Measurements from ENCODE around the gene CRY1. TPM values are rescaled to one million over a fixed set of nuclear protein-coding genes. Genes with fewer than 3 reads are reported as not detected.
A peak's percentile ranks its signal among the peaks of the same experiment; 100 is the strongest.

The CRY1 gene
- total and polyA plus RNA-seq, 9 of the 15 experiments (the other 6 are each of a cell fraction or from before 2014, with no cell fraction given) = 8.7 to 33.3 (median 25.2) TPM

DNA sequence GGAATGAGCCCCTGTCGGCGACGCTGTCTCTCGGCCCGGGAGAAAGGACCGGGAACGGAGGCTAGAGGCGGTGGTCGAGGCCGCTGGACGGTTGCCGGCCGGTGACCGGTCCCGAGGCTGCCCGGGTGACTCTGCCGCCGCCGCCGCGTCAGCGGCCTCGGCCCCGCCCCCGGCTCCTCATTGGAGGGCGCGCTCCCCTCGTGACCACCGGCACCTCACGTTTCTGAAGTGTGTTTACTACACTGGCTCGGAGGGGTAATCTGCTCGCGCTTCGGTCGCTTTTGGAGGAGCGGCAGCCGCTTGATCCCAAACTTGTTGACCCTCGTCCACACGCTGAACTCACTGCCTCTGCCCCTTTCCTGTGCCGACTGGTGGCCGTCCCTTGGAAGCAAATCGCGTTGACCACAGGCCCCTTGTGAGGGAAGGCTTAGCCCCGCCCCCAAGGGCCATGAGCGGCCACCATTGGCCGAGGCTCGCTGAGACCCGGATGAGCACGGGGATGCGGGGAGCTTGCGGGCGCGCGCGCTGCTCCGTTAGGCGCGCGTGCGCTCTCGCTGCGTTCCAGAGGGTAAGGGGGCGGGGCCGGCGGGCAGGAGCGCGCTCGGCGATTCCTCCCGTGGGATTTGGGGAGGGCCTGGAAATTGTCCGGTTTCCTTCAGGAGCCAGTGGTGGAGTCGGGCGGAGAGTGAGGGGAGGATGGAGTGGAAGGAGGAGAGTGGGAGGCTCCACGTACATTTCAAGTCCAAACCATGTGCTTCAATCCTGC lies at the start of gene CRY1 (continued):
- TF ChIP-seq, protein P1, sequence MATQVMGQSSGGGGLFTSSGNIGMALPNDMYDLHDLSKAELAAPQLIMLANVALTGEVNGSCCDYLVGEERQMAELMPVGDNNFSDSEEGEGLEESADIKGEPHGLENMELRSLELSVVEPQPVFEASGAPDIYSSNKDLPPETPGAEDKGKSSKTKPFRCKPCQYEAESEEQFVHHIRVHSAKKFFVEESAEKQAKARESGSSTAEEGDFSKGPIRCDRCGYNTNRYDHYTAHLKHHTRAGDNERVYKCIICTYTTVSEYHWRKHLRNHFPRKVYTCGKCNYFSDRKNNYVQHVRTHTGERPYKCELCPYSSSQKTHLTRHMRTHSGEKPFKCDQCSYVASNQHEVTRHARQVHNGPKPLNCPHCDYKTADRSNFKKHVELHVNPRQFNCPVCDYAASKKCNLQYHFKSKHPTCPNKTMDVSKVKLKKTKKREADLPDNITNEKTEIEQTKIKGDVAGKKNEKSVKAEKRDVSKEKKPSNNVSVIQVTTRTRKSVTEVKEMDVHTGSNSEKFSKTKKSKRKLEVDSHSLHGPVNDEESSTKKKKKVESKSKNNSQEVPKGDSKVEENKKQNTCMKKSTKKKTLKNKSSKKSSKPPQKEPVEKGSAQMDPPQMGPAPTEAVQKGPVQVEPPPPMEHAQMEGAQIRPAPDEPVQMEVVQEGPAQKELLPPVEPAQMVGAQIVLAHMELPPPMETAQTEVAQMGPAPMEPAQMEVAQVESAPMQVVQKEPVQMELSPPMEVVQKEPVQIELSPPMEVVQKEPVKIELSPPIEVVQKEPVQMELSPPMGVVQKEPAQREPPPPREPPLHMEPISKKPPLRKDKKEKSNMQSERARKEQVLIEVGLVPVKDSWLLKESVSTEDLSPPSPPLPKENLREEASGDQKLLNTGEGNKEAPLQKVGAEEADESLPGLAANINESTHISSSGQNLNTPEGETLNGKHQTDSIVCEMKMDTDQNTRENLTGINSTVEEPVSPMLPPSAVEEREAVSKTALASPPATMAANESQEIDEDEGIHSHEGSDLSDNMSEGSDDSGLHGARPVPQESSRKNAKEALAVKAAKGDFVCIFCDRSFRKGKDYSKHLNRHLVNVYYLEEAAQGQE (IDR thresholded peaks at IDR 0.05; ENCODE audit: borderline replicate concordance) = peak; percentile 70
- TF ChIP-seq, protein P1 (CRISPR knock-in tag; IDR thresholded peaks at IDR 0.05; ENCODE audit: low read depth) = no peak
- TF ChIP-seq SRSF1 (IDR thresholded peaks at IDR 0.05; ENCODE audit: low read depth, low read length) (no peak), ZNF232 (CRISPR knock-in tag; IDR thresholded peaks at IDR 0.05) (0 out of 2 replicates have a peak, but pooled peaks have one; percentile 73), KHSRP (IDR thresholded peaks at IDR 0.05) (no peak), CEBPG (CRISPR knock-in tag; IDR thresholded peaks at IDR 0.05) (no peak), CEBPG (tag; conservative IDR thresholded peaks at IDR 0.05 in 1 of 2, IDR thresholded peaks at IDR 0.05 in 1 of 2) (no peak)
- TF ChIP-seq, protein P2, sequence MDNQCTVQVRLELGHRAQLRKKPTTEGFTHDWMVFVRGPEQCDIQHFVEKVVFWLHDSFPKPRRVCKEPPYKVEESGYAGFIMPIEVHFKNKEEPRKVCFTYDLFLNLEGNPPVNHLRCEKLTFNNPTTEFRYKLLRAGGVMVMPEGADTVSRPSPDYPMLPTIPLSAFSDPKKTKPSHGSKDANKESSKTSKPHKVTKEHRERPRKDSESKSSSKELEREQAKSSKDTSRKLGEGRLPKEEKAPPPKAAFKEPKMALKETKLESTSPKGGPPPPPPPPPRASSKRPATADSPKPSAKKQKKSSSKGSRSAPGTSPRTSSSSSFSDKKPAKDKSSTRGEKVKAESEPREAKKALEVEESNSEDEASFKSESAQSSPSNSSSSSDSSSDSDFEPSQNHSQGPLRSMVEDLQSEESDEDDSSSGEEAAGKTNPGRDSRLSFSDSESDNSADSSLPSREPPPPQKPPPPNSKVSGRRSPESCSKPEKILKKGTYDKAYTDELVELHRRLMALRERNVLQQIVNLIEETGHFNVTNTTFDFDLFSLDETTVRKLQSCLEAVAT (IDR thresholded peaks at IDR 0.05) = no peak
- TF ChIP-seq, protein P3, sequence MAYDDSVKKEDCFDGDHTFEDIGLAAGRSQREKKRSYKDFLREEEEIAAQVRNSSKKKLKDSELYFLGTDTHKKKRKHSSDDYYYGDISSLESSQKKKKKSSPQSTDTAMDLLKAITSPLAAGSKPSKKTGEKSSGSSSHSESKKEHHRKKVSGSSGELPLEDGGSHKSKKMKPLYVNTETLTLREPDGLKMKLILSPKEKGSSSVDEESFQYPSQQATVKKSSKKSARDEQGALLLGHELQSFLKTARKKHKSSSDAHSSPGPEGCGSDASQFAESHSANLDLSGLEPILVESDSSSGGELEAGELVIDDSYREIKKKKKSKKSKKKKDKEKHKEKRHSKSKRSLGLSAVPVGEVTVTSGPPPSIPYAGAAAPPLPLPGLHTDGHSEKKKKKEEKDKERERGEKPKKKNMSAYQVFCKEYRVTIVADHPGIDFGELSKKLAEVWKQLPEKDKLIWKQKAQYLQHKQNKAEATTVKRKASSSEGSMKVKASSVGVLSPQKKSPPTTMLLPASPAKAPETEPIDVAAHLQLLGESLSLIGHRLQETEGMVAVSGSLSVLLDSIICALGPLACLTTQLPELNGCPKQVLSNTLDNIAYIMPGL (CRISPR knock-in tag; IDR thresholded peaks at IDR 0.05) = peak; percentile 20

All from K562 (cell line).